Fibroblast of lung (primary cell): ENCODE data around the gene LIF. TPM values are rescaled to one million over a fixed set of nuclear protein-coding genes. Genes with fewer than 3 reads are reported as not detected.

Experiments
- DNase-seq, 2 donors: peaks; one replicate each; pipeline versions ENCODE4 v3.0.0 to v3.0.0-alpha.2; 2010; ENCODE audit warnings: low read depth in 2 of 2
- H2AFZ ChIP-seq: 2 replicates; pipeline ENCODE4 v1.5.1; 2012; ENCODE audit warnings: low read length, control low read depth, inconsistent platforms
- H3K27ac ChIP-seq: 2 replicates; pipeline ENCODE4 v1.5.1; 2011; ENCODE audit warnings: low read length, control low read depth; ENCODE audit not compliant: insufficient read depth
- H3K27me3 ChIP-seq: 2 replicates; pipeline ENCODE4 v1.5.1; 2011; ENCODE audit warnings: mild to moderate bottlenecking, low read length; ENCODE audit not compliant: control insufficient read depth, insufficient read depth
- H3K36me3 ChIP-seq: 2 replicates; pipeline ENCODE4 v1.5.1; 2011; ENCODE audit warnings: low read length; ENCODE audit not compliant: control insufficient read depth, insufficient read depth
- H3K4me1 ChIP-seq: 2 replicates; pipeline ENCODE4 v1.5.1; 2011; ENCODE audit warnings: low read length; ENCODE audit not compliant: control insufficient read depth, insufficient read depth; ENCODE audit errors: extremely low read depth
- H3K4me2 ChIP-seq: 2 replicates; pipeline ENCODE4 v1.5.1; 2011; ENCODE audit warnings: low read length, control low read depth; ENCODE audit not compliant: insufficient read depth; ENCODE audit errors: extremely low read depth
- H3K4me3 ChIP-seq, 4 experiments: fragments of 200-600 bp in 1 of 4; sonication (generic) in 1 of 4; replicated peaks in 1 of 4; 2 replicates each; pipeline ENCODE4 v1.5.1; 2011 to 2016; ENCODE audit warnings: low read length in 4 of 4, low read depth in 3 of 4, mild to moderate bottlenecking in 3 of 4, control low read depth in 2 of 4, inconsistent platforms in 1 of 4, mixed read lengths in 1 of 4; ENCODE audit not compliant: insufficient read depth in 1 of 4; ENCODE audit errors: control extremely low read depth in 1 of 4
- H3K79me2 ChIP-seq: 2 replicates; pipeline ENCODE4 v1.5.1; 2012; ENCODE audit warnings: mild to moderate bottlenecking, low read length, inconsistent platforms; ENCODE audit not compliant: control insufficient read depth, insufficient read depth
- H3K9ac ChIP-seq: 2 replicates; pipeline ENCODE4 v1.5.1; 2011; ENCODE audit warnings: mild to moderate bottlenecking, low read length, control low read depth; ENCODE audit not compliant: insufficient read depth
- H3K9me3 ChIP-seq: 2 replicates; pipeline ENCODE4 v1.5.1; 2012; ENCODE audit warnings: low read depth, low read length; ENCODE audit not compliant: control insufficient read depth, insufficient read depth
- H4K20me1 ChIP-seq: 2 replicates; pipeline ENCODE4 v1.5.1; 2011; ENCODE audit warnings: low read length; ENCODE audit not compliant: control insufficient read depth, insufficient read depth; ENCODE audit errors: extremely low read depth
- EZH2 ChIP-seq: IDR thresholded peaks from 2 replicates; pipeline ENCODE4 v1.5.1; 2012; ENCODE audit warnings: low read length, control low read depth, mild to moderate bottlenecking; ENCODE audit errors: missing control alignments
- polyA plus RNA-seq, 2 donors: library from polyadenylated mRNA; depleted of rRNA in 1 of 2; stranded (reverse) in 1 of 2; unstranded in 1 of 2; fragments of >200 nt; gene quantifications; 2 replicates each; pipeline ENCODE4 v1.2.1, GENCODE V29; 2011 to 2012; ENCODE audit warnings: missing spikeins in 1 of 2
- total RNA-seq: library from RNA; depleted of rRNA; stranded (reverse); fragments of >200 nt; gene quantifications from 2 replicates; pipeline ENCODE4 v1.2.1, GENCODE V29; 2014
- TF ChIP-seq, protein P1 (sequence below), 2 donors: IDR thresholded peaks in 1 of 2; conservative IDR thresholded peaks in 1 of 2; 1 replicate in 1 of 2; 2 replicates in 1 of 2; pipeline ENCODE4 v1.5.1; 2011 to 2012; ENCODE audit warnings: low read length in 2 of 2, control low read depth in 1 of 2, inconsistent platforms in 1 of 2, low read depth in 1 of 2, mild to moderate bottlenecking in 1 of 2

LIF gene
- total and polyA plus RNA-seq, 2 donors (not counting 1 experiment from before 2014, with no cell fraction given): 4.5 to 11.2 TPM

DNA sequence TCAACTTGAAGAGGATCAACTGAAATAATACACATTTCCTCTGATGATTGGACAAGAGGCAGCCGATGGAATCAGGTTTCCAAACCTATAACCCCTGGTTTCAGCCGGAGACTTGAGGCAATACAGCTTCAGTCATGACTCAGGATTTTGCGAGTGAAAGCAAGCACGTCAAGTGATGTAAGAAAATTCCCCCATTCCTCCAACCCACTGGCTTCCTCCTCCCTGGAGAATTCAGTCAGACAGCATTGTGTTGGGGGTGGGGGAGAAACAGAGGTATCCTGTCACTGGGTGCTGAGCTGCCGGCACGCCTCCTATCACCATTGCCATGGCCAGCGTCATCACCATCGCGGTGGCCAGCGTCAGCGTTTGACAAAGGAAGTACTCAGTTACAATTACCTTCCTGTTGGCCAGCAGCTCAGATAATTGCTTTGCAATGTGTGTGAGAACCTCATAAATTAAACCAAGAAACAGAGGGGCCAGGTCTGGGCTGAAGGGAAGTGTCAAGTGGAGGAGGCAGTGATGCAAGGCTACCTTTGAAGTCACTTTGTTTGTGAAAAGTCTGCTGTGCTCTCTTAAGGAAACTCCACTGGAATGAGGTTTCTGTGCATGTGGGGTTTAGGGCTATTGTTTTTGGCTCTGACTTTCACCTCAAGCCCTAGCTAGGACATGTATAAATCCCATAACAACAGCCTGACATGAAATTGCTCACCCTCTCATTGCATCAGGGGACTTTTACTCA, 50.2 kb downstream of the LIF start:
- Histone ChIP-seq H3K4me2 (peak overlapping the region; percentile 33), H3K79me2 (no peaks in the 10 kb centered on the region), H3K27ac (peak overlapping the region; percentile 96), H4K20me1 (no peaks in the 10 kb centered on the region), H3K4me3 (peak overlapping the region in 2 of 4 experiments; percentile 20 to 24), H3K27me3 (no peaks in the 10 kb centered on the region), H3K9me3 (no peaks in the 10 kb centered on the region), H2AFZ (no peak overlapping the region), H3K36me3 (no peaks in the 10 kb centered on the region), H3K9ac (peak overlapping the region; percentile 70), H3K4me1 (peaks cover 23% of the 10 kb centered on the region)
- DNase-seq: peak; percentile 100
- no peak for TF ChIP-seq EZH2
- TF ChIP-seq, protein P1, sequence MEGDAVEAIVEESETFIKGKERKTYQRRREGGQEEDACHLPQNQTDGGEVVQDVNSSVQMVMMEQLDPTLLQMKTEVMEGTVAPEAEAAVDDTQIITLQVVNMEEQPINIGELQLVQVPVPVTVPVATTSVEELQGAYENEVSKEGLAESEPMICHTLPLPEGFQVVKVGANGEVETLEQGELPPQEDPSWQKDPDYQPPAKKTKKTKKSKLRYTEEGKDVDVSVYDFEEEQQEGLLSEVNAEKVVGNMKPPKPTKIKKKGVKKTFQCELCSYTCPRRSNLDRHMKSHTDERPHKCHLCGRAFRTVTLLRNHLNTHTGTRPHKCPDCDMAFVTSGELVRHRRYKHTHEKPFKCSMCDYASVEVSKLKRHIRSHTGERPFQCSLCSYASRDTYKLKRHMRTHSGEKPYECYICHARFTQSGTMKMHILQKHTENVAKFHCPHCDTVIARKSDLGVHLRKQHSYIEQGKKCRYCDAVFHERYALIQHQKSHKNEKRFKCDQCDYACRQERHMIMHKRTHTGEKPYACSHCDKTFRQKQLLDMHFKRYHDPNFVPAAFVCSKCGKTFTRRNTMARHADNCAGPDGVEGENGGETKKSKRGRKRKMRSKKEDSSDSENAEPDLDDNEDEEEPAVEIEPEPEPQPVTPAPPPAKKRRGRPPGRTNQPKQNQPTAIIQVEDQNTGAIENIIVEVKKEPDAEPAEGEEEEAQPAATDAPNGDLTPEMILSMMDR (conservative IDR thresholded peaks at IDR 0.05 in 1 of 2, IDR thresholded peaks at IDR 0.05 in 1 of 2; ENCODE audit: low read depth in 1 of 2, low read length in 2 of 2): no peak

DNA sequence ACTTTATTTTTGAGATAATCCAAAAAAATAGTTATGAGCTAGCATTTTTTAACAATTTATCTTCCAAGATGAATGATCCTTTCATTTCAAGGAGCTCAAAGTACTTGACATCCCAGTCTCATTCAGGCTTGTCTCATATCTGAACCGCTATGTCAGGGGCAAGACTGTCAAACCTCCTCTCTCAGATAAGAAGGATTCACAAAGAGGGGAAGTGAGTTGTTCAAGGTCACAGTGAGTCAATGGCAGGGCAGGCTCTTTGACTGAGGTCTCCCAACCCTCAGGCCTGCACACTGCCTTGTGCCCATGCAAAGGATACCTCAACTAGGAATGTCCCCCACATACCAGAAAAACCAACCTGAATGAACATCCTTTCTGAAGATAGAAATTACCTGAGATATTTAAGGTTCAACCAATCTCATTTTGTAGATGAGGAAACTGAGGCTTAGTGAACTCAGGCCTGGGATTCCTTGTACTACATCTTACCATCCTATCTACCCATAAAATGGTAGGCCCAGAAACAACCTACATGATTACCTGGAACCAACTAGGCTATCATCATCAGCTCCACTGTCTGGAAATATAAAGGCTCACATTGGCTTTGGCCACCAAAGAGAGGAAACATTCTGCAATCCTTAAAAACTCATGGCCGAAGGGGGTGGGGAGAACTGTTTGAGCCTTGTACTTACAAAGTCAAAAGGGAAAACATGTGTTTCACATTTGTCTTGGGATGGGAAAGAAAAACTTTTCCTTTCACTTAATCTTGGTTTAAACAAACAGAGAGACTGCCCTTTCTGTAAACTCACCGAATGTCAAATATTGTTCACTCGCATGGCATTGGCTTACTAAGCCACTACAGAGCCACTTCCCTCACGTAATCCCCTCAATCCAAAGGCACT, 51.1 kb downstream of the LIF start:
- Histone ChIP-seq H4K20me1 (no peaks in the 10 kb centered on the region), H3K4me1 (peaks cover 25% of the 10 kb centered on the region), H3K9me3 (no peaks in the 10 kb centered on the region), H3K27me3 (no peaks in the 10 kb centered on the region), H3K79me2 (no peaks in the 10 kb centered on the region), H3K36me3 (no peaks in the 10 kb centered on the region), H3K4me2 (peak overlapping the region; percentile 55), H3K9ac (peak overlapping the region; percentile 21), H3K4me3 (peak overlapping the region in 2 of 4 experiments; percentile 20 to 29), H2AFZ (no peak overlapping the region), H3K27ac (peak overlapping the region; percentile 96)
- peak; percentile 25 to 45 for DNase-seq
- TF ChIP-seq, protein P1 (conservative IDR thresholded peaks at IDR 0.05 in 1 of 2, IDR thresholded peaks at IDR 0.05 in 1 of 2; ENCODE audit: low read depth in 1 of 2, low read length in 2 of 2): no peak
- no peak for TF ChIP-seq EZH2

DNA sequence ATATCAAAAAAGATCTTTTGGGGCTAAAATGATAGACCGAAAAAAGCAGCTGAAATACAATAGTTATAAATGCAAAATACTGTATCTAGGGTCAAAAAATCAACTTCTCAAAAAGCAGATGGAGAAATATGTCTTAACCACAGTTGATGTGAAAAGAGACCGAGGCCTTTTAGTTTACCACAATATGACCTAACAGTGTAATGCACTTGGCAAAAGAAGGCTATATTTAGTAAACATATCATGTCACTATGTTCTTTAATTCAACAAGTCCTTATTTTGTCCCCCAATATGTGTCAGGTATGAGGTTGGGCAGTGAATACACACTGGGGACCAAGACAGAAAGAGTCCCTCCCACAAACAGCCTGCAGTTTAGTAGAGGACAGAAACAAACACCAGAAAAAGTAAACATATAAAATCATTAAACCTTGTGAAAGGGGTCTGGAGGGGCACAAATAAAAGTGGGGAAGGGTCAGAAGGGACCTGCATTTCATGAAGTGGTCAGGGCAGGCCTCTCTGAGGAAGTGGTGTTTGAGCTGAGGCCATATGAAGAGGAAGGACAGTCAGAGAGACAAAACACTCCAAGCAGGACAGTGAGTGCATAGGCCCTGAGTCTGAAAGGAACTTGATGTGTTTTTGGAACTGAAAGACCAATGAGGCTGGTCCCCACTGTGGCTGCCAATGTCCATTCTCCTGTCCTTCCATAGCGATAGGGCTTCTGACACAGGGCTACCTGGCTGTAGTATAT, 53.4 kb downstream of the LIF start:
- Histone ChIP-seq H3K4me3 (no peak overlapping the region), H3K9me3 (no peaks in the 10 kb centered on the region), H3K27ac (peak overlapping the region; percentile 46), H3K79me2 (no peaks in the 10 kb centered on the region), H3K27me3 (no peaks in the 10 kb centered on the region), H3K36me3 (no peaks in the 10 kb centered on the region), H3K4me1 (peaks cover 25% of the 10 kb centered on the region), H3K4me2 (no peak overlapping the region), H4K20me1 (no peaks in the 10 kb centered on the region), H2AFZ (no peak overlapping the region), H3K9ac (no peak overlapping the region)
- no peak for DNase-seq
- TF ChIP-seq, protein P1 (conservative IDR thresholded peaks at IDR 0.05 in 1 of 2, IDR thresholded peaks at IDR 0.05 in 1 of 2; ENCODE audit: low read depth in 1 of 2, low read length in 2 of 2): no peak
- TF ChIP-seq EZH2: no peak
